Testis (tissue), 3 donors: ENCODE measurements around the gene RAB11A. TPM values are rescaled to one million over a fixed set of nuclear protein-coding genes. Genes with fewer than 3 reads are reported as not detected.

Source experiments
- DNase-seq: peaks from one replicate; pipeline ENCODE4 v3.0.0-alpha.2; 2019
- H3K27ac ChIP-seq, 2 donors: fragments of 200-600 bp; sonication (generic); one replicate each; pipeline ENCODE4 v1.5.1; 2019
- H3K27me3 ChIP-seq: fragments of 200-600 bp; sonication (generic); one replicate; pipeline ENCODE4 v1.5.1; 2019
- H3K36me3 ChIP-seq: fragments of 200-600 bp; sonication (generic); one replicate; pipeline ENCODE4 v1.5.1; 2017; ENCODE audit warnings: low read depth; ENCODE audit errors: missing control alignments
- H3K4me1 ChIP-seq: fragments of 200-600 bp; sonication (generic); one replicate; pipeline ENCODE4 v1.5.1; 2019
- H3K4me3 ChIP-seq, 2 donors: fragments of 200-600 bp; sonication (generic); one replicate each; pipeline ENCODE4 v1.5.1; 2017 to 2019
- H3K9me3 ChIP-seq: fragments of 200-600 bp; sonication (generic); one replicate; pipeline ENCODE4 v1.5.1; 2017
- CTCF ChIP-seq, 3 experiments: fragments of 450-650 bp in 2 of 3; fragments of 200-600 bp in 1 of 3; sonication (generic) in 1 of 3; IDR thresholded peaks; one replicate each; pipeline ENCODE4 v1.5.1; 2016 to 2019; ENCODE audit warnings: antibody characterized with exemption in 3 of 3, mild to moderate bottlenecking in 2 of 3, moderate library complexity in 1 of 3
- POLR2A ChIP-seq: fragments of 450-650 bp; IDR thresholded peaks from one replicate; pipeline ENCODE4 v1.6.1; 2017; ENCODE audit warnings: antibody characterized with exemption, mild to moderate bottlenecking, moderate library complexity
- WGBS, 2 donors: methylation state at CpG; one replicate each; pipeline ENCODE4 v1.1.5; 2018; 5-methylcytosine and 5-hydroxymethylcytosine counted together
- intact Hi-C: fragments of 100-400 bp; cut with DNase I; formaldehyde crosslinking; loops from one replicate; pipeline ENCODE4 v1.15.1; 2023; ENCODE audit warnings: low total_unique reads
- polyA plus RNA-seq: library from polyadenylated mRNA; stranded (reverse); fragments of 350-450 nt; fragmentation: Illumina TruSeq; extraction: RNeasy Lipid Tissue Mini Kit (QIAGEN cat#74804); gene quantifications from one replicate; pipeline ENCODE4 v1.2.3, GENCODE V29; 2014; ENCODE audit warnings: low read depth, low replicate concordance; ENCODE audit not compliant: insufficient read depth
- total RNA-seq, 2 donors: library from RNA; depleted of rRNA; stranded (reverse); fragments of >200 nt; gene quantifications; one replicate each; pipeline ENCODE4 v1.2.3, GENCODE V29; 2016

RAB11A gene
- total and polyA plus RNA-seq, 3 donors from 2014 or later: 221 to 546 (median 307) TPM

DNA sequence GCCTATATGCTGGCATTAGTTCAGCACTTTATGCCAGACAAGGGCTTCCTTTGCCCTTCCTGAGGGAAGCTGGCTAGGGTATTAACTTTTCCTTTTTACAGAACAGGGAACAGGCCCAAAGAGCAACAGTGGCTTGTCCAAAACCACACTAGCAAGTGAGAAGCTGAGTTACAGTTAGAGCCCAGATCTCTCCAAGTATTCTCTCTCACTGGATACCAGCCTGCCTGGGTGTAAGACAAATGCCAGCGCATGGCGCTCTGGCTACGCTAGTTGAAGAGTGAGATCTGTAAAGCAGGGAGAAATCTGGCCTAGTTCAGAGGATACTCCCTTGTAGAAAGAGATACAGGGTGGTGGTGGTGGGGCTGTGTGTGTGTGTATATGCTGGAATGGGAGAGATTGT lies 38.4 kb downstream of the RAB11A start:
- Histone ChIP-seq H3K4me3 (no peak overlapping the region), H3K27me3 (no peaks in the 10 kb centered on the region), H3K4me1 (no peaks in the 10 kb centered on the region), H3K36me3 (no peaks in the 10 kb centered on the region), H3K9me3 (no peaks in the 10 kb centered on the region), H3K27ac (no peak overlapping the region)
- TF ChIP-seq POLR2A: no peak
- TF ChIP-seq CTCF (IDR thresholded peaks at IDR 0.05): no peak
- WGBS, 2 donors: 95 to 98% methylated on average over 3 of the region's 3 CpGs
- intact Hi-C loops: no loop called here
- DNase-seq: no peak

- TF ChIP-seq POLR2A: no peak
- no peak for TF ChIP-seq CTCF (IDR thresholded peaks at IDR 0.05)
- Histone ChIP-seq H3K27me3 (no peaks in the 10 kb centered on the region), H3K4me3 (no peak overlapping the region), H3K4me1 (no peaks in the 10 kb centered on the region), H3K36me3 (no peaks in the 10 kb centered on the region), H3K9me3 (no peaks in the 10 kb centered on the region), H3K27ac (no peak overlapping the region)
- 93 to 94% methylated on average over 4 of the region's 4 CpGs for whole genome bisulfite sequencing, 2 donors
- DNase-seq: no peak
- intact Hi-C loops: no loop called here
Observed at GRCh38 chr15:65908876-65909275, 39.6 kb downstream of the RAB11A start.

DNA sequence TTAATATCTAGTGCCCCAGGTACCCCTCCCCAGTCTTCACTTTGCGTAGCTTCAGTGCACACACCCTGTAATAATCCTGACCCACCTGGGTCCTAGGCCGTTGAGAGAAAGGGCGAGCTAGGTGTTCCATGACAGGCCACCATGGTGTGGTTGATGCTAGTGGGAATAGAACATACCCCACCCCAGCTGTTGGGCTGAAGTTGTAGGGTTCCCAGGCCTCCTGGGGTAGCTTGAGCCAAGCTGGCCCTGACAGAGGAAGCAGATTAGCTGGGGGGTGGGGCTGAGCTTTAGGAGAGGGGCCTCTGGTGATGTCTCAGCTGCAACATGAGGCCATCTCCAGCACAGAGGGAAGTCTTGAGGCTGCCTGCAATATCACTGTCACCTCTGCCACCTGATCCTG lies 40.5 kb downstream of the RAB11A start:
- WGBS, 2 donors: 84 to 91% methylated on average over 3 of the region's 3 CpGs
- intact Hi-C loops: no loop called here

DNA sequence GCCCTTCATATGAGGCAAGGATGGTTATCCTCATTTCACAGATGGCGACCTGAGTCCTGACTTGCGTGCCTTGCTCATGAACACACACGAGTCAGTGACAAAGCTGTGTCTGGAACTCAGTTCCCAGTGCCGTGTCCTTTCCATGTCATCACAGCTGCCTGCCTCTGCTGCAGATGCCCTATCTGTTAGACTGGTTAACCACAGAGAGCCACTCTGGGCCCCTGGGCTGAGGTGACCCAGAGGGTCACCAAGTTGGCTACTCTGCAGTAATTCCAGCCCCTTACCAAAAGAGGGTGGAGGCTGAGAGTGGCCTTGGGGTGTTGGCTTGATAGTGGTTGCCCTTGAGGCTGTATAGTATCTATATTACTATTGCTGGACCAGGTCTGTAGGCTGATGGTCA lies 41.0 kb downstream of the RAB11A start:
- Histone ChIP-seq H3K36me3 (no peaks in the 10 kb centered on the region), H3K4me1 (no peaks in the 10 kb centered on the region), H3K27ac (no peak overlapping the region), H3K4me3 (no peak overlapping the region), H3K27me3 (no peaks in the 10 kb centered on the region), H3K9me3 (no peaks in the 10 kb centered on the region)
- intact Hi-C loops: no loop called here
- DNase-seq: no peak
- TF ChIP-seq CTCF (IDR thresholded peaks at IDR 0.05) (no peak), POLR2A (no peak)
- 85 to 95% methylated on average over 4 of the region's 4 CpGs for WGBS, 2 donors

More for the DNA sequence above, 40.5 kb downstream of the RAB11A start:
- TF ChIP-seq CTCF (IDR thresholded peaks at IDR 0.05) (no peak), POLR2A (no peak)
- DNase-seq: no peak
- Histone ChIP-seq H3K4me3 (no peak overlapping the region), H3K36me3 (no peaks in the 10 kb centered on the region), H3K27ac (no peak overlapping the region), H3K27me3 (no peaks in the 10 kb centered on the region), H3K9me3 (no peaks in the 10 kb centered on the region), H3K4me1 (no peaks in the 10 kb centered on the region)

- no peak for DNase-seq
- Histone ChIP-seq H3K36me3 (no peaks in the 10 kb centered on the region), H3K27ac (no peak overlapping the region), H3K27me3 (no peaks in the 10 kb centered on the region), H3K9me3 (no peaks in the 10 kb centered on the region), H3K4me1 (no peaks in the 10 kb centered on the region), H3K4me3 (no peak overlapping the region)
- TF ChIP-seq POLR2A (no peak), CTCF (IDR thresholded peaks at IDR 0.05) (no peak)
- WGBS, 2 donors: 89 to 90% methylated on average over 2 of the region's 2 CpGs
- intact Hi-C loops: no loop called here
Observed at GRCh38 chr15:65912235-65912634, 42.9 kb downstream of the RAB11A start.
